ENCODE measurements around the gene C6.

GRCh38 chr5:41122459-41122858, 90.9 kb downstream of the C6 start:
- TF ChIP-seq EZH2 (IDR thresholded peaks at IDR 0.05; ENCODE audit: low read depth, low read length, severe bottlenecking) (no peak), SP2 (IDR thresholded peaks at IDR 0.05; ENCODE audit: low read length) (no peak)

Measured in H1 (cell line).